GM12873 (cell line): Measurements from ENCODE around the gene FFAR1.

Source experiments
- TF ChIP-seq, protein P1 (sequence below): IDR thresholded peaks from 2 replicates; pipeline ENCODE4 v1.5.1; 2012; ENCODE audit warnings: low read depth, mild to moderate bottlenecking, moderate library complexity, low read length, control low read depth; ENCODE audit not compliant: insufficient read depth; ENCODE audit errors: missing control alignments

FFAR1 gene

DNA sequence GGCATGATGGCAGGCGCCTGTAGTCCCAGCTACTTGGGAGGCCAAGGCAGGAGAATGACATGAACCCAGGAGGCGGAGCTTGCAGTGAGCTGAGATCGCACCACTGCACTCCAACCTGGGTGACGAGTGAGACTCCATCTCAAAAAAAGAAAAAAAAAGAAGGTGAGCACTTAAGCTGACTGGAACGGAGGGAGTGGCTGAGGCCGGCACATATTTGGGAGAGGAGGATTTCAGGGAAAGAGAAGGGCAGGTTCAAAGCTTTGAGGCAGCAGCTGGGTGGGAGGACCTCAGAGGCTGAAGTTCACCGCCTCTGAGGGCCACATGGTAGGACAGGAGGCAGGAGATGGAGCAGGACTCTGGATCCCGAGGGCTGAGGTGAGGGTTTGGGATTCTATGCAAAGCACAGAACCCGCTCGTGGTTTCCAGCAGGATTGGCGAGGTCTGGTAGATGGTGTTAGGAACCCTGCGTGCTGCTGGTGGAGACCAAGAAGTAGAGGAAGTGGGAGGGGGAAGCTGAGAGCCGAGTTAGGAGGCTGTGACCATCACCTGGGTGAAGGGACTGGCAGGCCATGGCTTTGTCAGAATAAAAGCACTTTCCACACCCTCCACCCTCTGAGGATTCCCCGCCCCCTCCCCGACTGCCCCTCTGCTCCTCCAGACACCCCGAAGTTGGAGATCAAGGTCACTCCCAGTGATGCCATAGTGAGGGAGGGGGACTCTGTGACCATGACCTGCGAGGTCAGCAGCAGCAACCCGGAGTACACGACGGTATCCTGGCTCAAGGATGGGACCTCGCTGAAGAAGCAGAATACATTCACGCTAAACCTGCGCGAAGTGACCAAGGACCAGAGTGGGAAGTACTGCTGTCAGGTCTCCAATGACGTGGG is 10.4 kb upstream of the FFAR1 start:
- TF ChIP-seq, protein P1, sequence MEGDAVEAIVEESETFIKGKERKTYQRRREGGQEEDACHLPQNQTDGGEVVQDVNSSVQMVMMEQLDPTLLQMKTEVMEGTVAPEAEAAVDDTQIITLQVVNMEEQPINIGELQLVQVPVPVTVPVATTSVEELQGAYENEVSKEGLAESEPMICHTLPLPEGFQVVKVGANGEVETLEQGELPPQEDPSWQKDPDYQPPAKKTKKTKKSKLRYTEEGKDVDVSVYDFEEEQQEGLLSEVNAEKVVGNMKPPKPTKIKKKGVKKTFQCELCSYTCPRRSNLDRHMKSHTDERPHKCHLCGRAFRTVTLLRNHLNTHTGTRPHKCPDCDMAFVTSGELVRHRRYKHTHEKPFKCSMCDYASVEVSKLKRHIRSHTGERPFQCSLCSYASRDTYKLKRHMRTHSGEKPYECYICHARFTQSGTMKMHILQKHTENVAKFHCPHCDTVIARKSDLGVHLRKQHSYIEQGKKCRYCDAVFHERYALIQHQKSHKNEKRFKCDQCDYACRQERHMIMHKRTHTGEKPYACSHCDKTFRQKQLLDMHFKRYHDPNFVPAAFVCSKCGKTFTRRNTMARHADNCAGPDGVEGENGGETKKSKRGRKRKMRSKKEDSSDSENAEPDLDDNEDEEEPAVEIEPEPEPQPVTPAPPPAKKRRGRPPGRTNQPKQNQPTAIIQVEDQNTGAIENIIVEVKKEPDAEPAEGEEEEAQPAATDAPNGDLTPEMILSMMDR: no peak

DNA sequence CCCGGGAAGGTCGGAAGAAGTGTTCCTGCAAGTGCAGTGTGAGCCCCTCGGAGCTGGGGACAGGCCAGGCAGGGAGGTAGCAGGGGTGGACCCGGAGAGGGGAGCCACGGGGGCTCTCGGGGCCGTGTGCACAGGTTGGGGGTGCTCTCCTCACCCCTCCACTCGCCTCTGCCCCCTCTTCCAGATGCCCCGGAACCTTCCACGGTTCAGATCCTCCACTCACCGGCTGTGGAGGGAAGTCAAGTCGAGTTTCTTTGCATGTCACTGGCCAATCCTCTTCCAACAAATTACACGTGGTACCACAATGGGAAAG is 9.8 kb upstream of the FFAR1 start:
- TF ChIP-seq, protein P1: no peak

DNA sequence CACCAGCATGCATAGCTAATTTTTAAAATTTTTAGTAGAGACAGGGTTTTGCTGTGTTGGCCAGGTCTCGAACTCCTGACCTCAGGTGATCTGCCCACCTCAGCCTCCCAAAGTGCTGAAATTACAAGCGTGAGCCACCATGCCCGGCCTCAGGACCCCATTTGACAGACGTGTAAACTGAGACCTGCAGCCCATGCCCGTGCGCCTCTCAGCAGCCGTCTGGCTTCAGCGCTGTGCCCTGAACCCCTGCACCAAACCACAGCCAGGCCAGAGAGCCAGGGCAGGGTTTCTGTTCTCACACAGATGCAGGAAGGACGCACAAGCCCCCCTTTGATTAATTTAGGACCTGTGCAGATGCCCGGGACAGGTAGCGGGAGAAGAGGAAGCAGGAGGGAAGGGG is 7.3 kb upstream of the FFAR1 start:
- TF ChIP-seq, protein P1: no peak

DNA sequence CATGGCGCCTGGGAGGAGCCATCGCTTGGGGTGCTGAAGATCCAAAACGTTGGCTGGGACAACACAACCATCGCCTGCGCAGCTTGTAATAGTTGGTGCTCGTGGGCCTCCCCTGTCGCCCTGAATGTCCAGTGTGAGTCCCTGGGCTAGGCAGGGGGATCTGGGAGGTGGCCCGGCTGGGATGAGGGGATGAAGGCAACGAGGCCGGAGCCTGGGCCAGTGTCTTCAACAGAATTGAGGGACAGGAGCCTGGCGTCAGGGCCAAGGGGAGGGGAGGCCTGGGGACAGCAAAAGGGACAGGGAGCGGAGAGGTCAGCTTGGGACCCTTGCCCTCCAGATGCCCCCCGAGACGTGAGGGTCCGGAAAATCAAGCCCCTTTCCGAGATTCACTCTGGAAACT is 6.7 kb upstream of the FFAR1 start:
- TF ChIP-seq, protein P1: no peak

DNA sequence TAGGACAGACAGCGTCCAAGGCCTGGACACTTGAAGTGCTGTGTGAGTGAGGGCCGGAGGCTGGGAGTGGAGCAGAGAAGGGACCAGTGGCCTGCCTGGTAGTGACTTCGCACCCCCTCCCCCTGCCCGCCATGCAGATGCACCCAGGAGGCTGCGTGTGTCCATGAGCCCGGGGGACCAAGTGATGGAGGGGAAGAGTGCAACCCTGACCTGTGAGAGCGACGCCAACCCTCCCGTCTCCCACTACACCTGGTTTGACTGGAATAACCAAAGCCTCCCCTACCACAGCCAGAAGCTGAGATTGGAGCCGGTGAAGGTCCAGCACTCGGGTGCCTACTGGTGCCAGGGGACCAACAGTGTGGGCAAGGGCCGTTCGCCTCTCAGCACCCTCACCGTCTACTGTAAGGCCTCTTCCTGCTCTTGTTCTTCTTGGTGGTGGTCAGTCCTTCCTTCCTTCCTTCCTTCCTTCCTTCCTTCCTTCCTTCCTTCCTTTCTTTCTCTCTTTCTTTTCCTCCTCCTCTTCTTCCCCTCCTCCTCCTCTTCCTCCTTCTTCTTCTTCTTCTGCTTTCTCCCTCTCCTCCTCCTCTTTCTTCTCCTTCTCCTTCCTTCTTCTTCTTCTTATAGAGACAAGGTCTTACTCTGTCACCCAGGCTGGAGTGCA is 6.0 kb upstream of the FFAR1 start:
- TF ChIP-seq, protein P1: no peak

DNA sequence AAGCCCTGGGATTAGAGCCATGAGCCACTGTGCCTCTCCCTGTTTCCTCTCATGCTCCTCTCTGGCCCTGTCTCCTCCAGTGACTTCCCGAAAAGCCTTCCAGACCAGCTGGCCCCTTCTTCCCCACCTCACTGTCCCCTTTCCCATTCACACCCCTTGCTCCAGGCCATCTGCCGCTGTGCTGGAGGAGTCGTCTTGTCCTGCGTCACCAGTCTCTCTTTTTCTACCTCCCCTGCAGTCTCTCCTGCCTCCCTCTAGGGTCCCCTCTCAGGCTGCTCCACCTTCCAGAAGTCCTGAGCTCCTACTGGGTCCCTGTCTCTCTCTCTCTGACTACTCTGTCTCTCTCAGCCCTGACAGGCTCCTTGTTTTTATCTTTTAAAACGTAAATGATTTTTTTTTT is 5.3 kb upstream of the FFAR1 start:
- TF ChIP-seq, protein P1: no peak

DNA sequence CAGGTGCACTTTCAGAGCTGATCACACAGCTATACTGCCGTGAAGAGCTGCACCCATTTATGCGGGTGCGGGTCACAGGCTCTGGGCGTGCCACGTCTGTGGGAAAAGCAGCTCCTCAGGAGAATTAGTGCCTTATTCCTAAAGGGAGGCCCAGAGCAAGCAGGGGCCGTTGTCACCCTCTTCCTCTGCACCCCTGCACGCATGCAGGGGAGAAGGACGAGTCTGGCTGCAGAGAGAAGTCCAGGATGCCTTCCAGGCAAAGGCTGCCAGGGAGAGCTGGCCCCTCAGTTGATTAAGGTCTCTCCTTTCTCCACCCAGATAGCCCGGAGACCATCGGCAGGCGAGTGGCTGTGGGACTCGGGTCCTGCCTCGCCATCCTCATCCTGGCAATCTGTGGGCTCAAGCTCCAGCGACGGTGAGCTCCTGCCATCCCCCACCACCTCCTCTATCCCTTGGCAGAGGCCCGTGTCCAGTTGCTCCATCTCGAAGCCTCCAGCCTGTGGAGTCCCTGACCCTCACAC is 3.1 kb upstream of the FFAR1 start:
- TF ChIP-seq, protein P1: no peak
